ENCODE measurements around the gene HS2ST1. TPM values are rescaled to one million over a fixed set of nuclear protein-coding genes. Genes with fewer than 3 reads are reported as not detected.

The HS2ST1 gene
- total and polyA plus RNA-seq, 10 of the 15 experiments (the other 5 are each of a cell fraction or from before 2014, with no cell fraction given), result 5.4 to 30.8 (median 18.6) TPM

- H3K79me2 ChIP-seq (ENCODE audit: control insufficient read depth, insufficient read depth, low read length), result no peaks in the 10 kb centered on the region
- no peak for TF ChIP-seq ATF2 (IDR thresholded peaks at IDR 0.05; ENCODE audit: low read length)
- TF ChIP-seq FOXK2 (IDR thresholded peaks at IDR 0.05), result no peak
- TF ChIP-seq NR2F1 (conservative IDR thresholded peaks at IDR 0.05), result no peak
- no peak for TF ChIP-seq BACH1 (IDR thresholded peaks at IDR 0.05; ENCODE audit: borderline replicate concordance)
- no peak for TF ChIP-seq IRF4 (IDR thresholded peaks at IDR 0.05; ENCODE audit: low read depth, low read length)
- no peak for TF ChIP-seq STAT1 (conservative IDR thresholded peaks at IDR 0.05)
- no peak for TF ChIP-seq NR2C2 (IDR thresholded peaks at IDR 0.05; ENCODE audit: borderline replicate concordance, control insufficient read depth, insufficient read length, low read depth)
- no peak for TF ChIP-seq RFX5 (IDR thresholded peaks at IDR 0.05; ENCODE audit: low read depth, low read length)
- no peak for TF ChIP-seq CREB1 (IDR thresholded peaks at IDR 0.05; ENCODE audit: low read depth)
- TF ChIP-seq, protein P1, sequence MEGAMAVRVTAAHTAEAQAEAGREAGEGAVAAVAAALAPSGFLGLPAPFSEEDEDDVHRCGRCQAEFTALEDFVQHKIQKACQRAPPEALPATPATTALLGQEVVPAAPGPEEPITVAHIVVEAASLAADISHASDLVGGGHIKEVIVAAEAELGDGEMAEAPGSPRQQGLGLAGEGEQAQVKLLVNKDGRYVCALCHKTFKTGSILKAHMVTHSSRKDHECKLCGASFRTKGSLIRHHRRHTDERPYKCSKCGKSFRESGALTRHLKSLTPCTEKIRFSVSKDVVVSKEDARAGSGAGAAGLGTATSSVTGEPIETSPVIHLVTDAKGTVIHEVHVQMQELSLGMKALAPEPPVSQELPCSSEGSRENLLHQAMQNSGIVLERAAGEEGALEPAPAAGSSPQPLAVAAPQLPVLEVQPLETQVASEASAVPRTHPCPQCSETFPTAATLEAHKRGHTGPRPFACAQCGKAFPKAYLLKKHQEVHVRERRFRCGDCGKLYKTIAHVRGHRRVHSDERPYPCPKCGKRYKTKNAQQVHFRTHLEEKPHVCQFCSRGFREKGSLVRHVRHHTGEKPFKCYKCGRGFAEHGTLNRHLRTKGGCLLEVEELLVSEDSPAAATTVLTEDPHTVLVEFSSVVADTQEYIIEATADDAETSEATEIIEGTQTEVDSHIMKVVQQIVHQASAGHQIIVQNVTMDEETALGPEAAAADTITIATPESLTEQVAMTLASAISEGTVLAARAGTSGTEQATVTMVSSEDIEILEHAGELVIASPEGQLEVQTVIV (IDR thresholded peaks at IDR 0.05; ENCODE audit: borderline replicate concordance, partially characterized antibody), result no peak
- no peak for TF ChIP-seq RCOR1 (conservative IDR thresholded peaks at IDR 0.05; ENCODE audit: low read depth, low read length)
- no peak for TF ChIP-seq SUPT20H (IDR thresholded peaks at IDR 0.05; ENCODE audit: borderline replicate concordance, control insufficient read depth, low read depth, low read length)
- no peak for TF ChIP-seq TCF7 (IDR thresholded peaks at IDR 0.05; ENCODE audit: borderline replicate concordance)
- TF ChIP-seq KAT2A (conservative IDR thresholded peaks at IDR 0.05; ENCODE audit: control insufficient read depth, low read depth, low read length), result no peak
- TF ChIP-seq, protein P2, sequence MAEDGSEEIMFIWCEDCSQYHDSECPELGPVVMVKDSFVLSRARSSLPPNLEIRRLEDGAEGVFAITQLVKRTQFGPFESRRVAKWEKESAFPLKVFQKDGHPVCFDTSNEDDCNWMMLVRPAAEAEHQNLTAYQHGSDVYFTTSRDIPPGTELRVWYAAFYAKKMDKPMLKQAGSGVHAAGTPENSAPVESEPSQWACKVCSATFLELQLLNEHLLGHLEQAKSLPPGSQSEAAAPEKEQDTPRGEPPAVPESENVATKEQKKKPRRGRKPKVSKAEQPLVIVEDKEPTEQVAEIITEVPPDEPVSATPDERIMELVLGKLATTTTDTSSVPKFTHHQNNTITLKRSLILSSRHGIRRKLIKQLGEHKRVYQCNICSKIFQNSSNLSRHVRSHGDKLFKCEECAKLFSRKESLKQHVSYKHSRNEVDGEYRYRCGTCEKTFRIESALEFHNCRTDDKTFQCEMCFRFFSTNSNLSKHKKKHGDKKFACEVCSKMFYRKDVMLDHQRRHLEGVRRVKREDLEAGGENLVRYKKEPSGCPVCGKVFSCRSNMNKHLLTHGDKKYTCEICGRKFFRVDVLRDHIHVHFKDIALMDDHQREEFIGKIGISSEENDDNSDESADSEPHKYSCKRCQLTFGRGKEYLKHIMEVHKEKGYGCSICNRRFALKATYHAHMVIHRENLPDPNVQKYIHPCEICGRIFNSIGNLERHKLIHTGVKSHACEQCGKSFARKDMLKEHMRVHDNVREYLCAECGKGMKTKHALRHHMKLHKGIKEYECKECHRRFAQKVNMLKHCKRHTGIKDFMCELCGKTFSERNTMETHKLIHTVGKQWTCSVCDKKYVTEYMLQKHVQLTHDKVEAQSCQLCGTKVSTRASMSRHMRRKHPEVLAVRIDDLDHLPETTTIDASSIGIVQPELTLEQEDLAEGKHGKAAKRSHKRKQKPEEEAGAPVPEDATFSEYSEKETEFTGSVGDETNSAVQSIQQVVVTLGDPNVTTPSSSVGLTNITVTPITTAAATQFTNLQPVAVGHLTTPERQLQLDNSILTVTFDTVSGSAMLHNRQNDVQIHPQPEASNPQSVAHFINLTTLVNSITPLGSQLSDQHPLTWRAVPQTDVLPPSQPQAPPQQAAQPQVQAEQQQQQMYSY (CRISPR knock-in tag; IDR thresholded peaks at IDR 0.05), result no peak
- ChIA-PET RAD21 (ENCODE audit: unreplicated experiment) (no interaction called here), SMC1A (ENCODE audit: uncharacterized antibody, unreplicated experiment) (interaction anchor here (0.6 to 1.5 kb wide), 3 partner anchors 42 to 655 kb away, joined by 3 to 4 read pairs (median 3); no protein-coding TSS in a partner anchor), POLR2A (no interaction called here), CTCF (interaction anchor here (1.0 to 1.3 kb wide), 2 partner anchors 23 to 26 kb away, joined by 3 to 4 read pairs; no protein-coding TSS in a partner anchor)
- H3K4me3 ChIP-seq, result no peak overlapping the region
- no peak overlapping the region for H3K27ac ChIP-seq (ENCODE audit: control insufficient read depth, insufficient read depth)
- H3K4me1 ChIP-seq (ENCODE audit: control insufficient read depth, insufficient read depth, low read length), result no peaks in the 10 kb centered on the region
- no peaks in the 10 kb centered on the region for H3K9me3 ChIP-seq (replicated peaks; ENCODE audit: control insufficient read depth, insufficient read depth, low read length)
- ATAC-seq, result no peak
- no peak overlapping the region for H3K4me2 ChIP-seq (ENCODE audit: control insufficient read depth, insufficient read depth)
- H3K9ac ChIP-seq (ENCODE audit: control insufficient read depth, insufficient read depth, low read length), result no peak overlapping the region
- intact Hi-C loops (cut with micrococcal nuclease; ENCODE audit: unreplicated experiment) (no loop called here), in situ Hi-C loops (cut with MboI) (no loop called here)
- H3K27me3 ChIP-seq (replicated peaks in 1 of 2; ENCODE audit: control insufficient read depth in 2 of 2, insufficient read depth in 2 of 2, low read length in 1 of 2), result no peaks in the 10 kb centered on the region
- WGBS (ENCODE audit: insufficient coverage, insufficient replicate concordance, low lambda C conversion rate, missing lambda C conversion rate), result 60% methylated on average over 6 of the region's 6 CpGs
- no peaks in the 10 kb centered on the region for H4K20me1 ChIP-seq (ENCODE audit: control insufficient read depth, insufficient read depth)
- no peak for FAIRE-seq
- no peak overlapping the region for H2AFZ ChIP-seq (ENCODE audit: control insufficient read depth, low read depth, low read length)
- no peaks in the 10 kb centered on the region for H3K36me3 ChIP-seq (ENCODE audit: control insufficient read depth in 2 of 2, insufficient read depth in 2 of 2, low read length in 1 of 2)
- DNase-seq (ENCODE audit: low read depth, low spot score), result no peak
- no TSS peak for BruUV-seq (replicated peaks)
These were observed 212.6 kb downstream of the HS2ST1 start for GRCh38 chr1:87126886-87127505.
